ENCODE results near the gene GRM1.

The GRM1 gene

GRCh38 chr6:146284311-146284710, 255.4 kb downstream of the GRM1 start:
- H3K4ac ChIP-seq (ENCODE audit: low read depth, low read length) = no peak overlapping the region
- H3K23ac ChIP-seq (ENCODE audit: low read length) = no peak overlapping the region
- H3K79me1 ChIP-seq (ENCODE audit: low read length) = no peaks in the 10 kb centered on the region
- no peaks in the 10 kb centered on the region for H3K9me3 ChIP-seq (ENCODE audit: insufficient read depth, low read depth, low read length)
- no peak overlapping the region for H3K4me3 ChIP-seq (ENCODE audit: low read depth, low read length)
- WGBS (ENCODE audit: extremely low coverage, insufficient coverage, insufficient read length) = no CpG with 5 or more reads among the region's 2 CpGs
- H3K27ac ChIP-seq (ENCODE audit: low read depth, low read length) = no peak overlapping the region
- no peak overlapping the region for H4K91ac ChIP-seq (ENCODE audit: low read depth, low read length)
- H2BK12ac ChIP-seq (ENCODE audit: low read length) = no peak overlapping the region
- H2AK5ac ChIP-seq (ENCODE audit: low read length) = no peak overlapping the region
- no peak overlapping the region for H3K4me2 ChIP-seq (ENCODE audit: low read length)
- no peak for DNase-seq
- no peak overlapping the region for H2AFZ ChIP-seq (ENCODE audit: insufficient read depth, low read length, poor library complexity)
- H3K18ac ChIP-seq (ENCODE audit: low read length) = no peak overlapping the region
- no peak overlapping the region for H2BK5ac ChIP-seq (ENCODE audit: low read depth, low read length, poor library complexity)
- H3K79me2 ChIP-seq (ENCODE audit: control insufficient read depth, insufficient read depth, low read length, poor library complexity) = no peaks in the 10 kb centered on the region
- H4K8ac ChIP-seq (ENCODE audit: low read depth, low read length) = no peak overlapping the region
- no peaks in the 10 kb centered on the region for H3K4me1 ChIP-seq (ENCODE audit: control insufficient read depth in 1 of 2, insufficient read depth in 2 of 2, low read length in 2 of 2)
- no peak overlapping the region for H4K12ac ChIP-seq (ENCODE audit: low read depth, low read length)
- no peaks in the 10 kb centered on the region for H3K36me3 ChIP-seq (ENCODE audit: control insufficient read depth in 1 of 2, insufficient read depth in 2 of 2, low read length in 2 of 2)
- H3K14ac ChIP-seq (ENCODE audit: low read length) = no peak overlapping the region
- no peak overlapping the region for H2BK120ac ChIP-seq (ENCODE audit: insufficient read depth, low read length, poor library complexity)
- no peaks in the 10 kb centered on the region for H3K27me3 ChIP-seq (ENCODE audit: insufficient read depth, low read length)
- no peak overlapping the region for H3K9ac ChIP-seq (ENCODE audit: low read length)

- no peak overlapping the region for H2BK5ac ChIP-seq (ENCODE audit: low read depth, low read length, poor library complexity)
- no peak overlapping the region for H2AK5ac ChIP-seq (ENCODE audit: low read length)
- H3K4ac ChIP-seq (ENCODE audit: low read depth, low read length) = no peak overlapping the region
- H3K27me3 ChIP-seq (ENCODE audit: insufficient read depth, low read length) = no peaks in the 10 kb centered on the region
- DNase-seq = no peak
- H3K4me1 ChIP-seq (ENCODE audit: control insufficient read depth in 1 of 2, insufficient read depth in 2 of 2, low read length in 2 of 2) = no peaks in the 10 kb centered on the region
- H2BK12ac ChIP-seq (ENCODE audit: low read length) = no peak overlapping the region
- no peak overlapping the region for H4K12ac ChIP-seq (ENCODE audit: low read depth, low read length)
- no CpG with 5 or more reads among the region's 3 CpGs for WGBS (ENCODE audit: extremely low coverage, insufficient coverage, insufficient read length)
- no peak overlapping the region for H3K23ac ChIP-seq (ENCODE audit: low read length)
- no peak overlapping the region for H3K4me3 ChIP-seq (ENCODE audit: low read depth, low read length)
- no peak overlapping the region for H3K14ac ChIP-seq (ENCODE audit: low read length)
- H2BK120ac ChIP-seq (ENCODE audit: insufficient read depth, low read length, poor library complexity) = no peak overlapping the region
- no peaks in the 10 kb centered on the region for H3K9me3 ChIP-seq (ENCODE audit: insufficient read depth, low read depth, low read length)
- no peak overlapping the region for H3K9ac ChIP-seq (ENCODE audit: low read length)
- H3K27ac ChIP-seq (ENCODE audit: low read depth, low read length) = no peak overlapping the region
- H3K36me3 ChIP-seq (ENCODE audit: control insufficient read depth in 1 of 2, insufficient read depth in 2 of 2, low read length in 2 of 2) = no peaks in the 10 kb centered on the region
- H4K8ac ChIP-seq (ENCODE audit: low read depth, low read length) = no peak overlapping the region
- H3K18ac ChIP-seq (ENCODE audit: low read length) = no peak overlapping the region
- no peak overlapping the region for H4K91ac ChIP-seq (ENCODE audit: low read depth, low read length)
- H3K79me2 ChIP-seq (ENCODE audit: control insufficient read depth, insufficient read depth, low read length, poor library complexity) = no peaks in the 10 kb centered on the region
- H3K79me1 ChIP-seq (ENCODE audit: low read length) = no peaks in the 10 kb centered on the region
- no peak overlapping the region for H3K4me2 ChIP-seq (ENCODE audit: low read length)
- no peak overlapping the region for H2AFZ ChIP-seq (ENCODE audit: insufficient read depth, low read length, poor library complexity)
These were observed 258.1 kb downstream of the GRM1 start for GRCh38 chr6:146286961-146287360.

- no peak overlapping the region for H3K4me3 ChIP-seq (ENCODE audit: low read depth, low read length)
- H3K79me2 ChIP-seq (ENCODE audit: control insufficient read depth, insufficient read depth, low read length, poor library complexity) = no peaks in the 10 kb centered on the region
- H2AFZ ChIP-seq (ENCODE audit: insufficient read depth, low read length, poor library complexity) = no peak overlapping the region
- no peak overlapping the region for H2BK5ac ChIP-seq (ENCODE audit: low read depth, low read length, poor library complexity)
- no peak overlapping the region for H2AK5ac ChIP-seq (ENCODE audit: low read length)
- no peak overlapping the region for H2BK12ac ChIP-seq (ENCODE audit: low read length)
- H4K8ac ChIP-seq (ENCODE audit: low read depth, low read length) = no peak overlapping the region
- no peak for DNase-seq
- H3K4me2 ChIP-seq (ENCODE audit: low read length) = no peak overlapping the region
- H3K27me3 ChIP-seq (ENCODE audit: insufficient read depth, low read length) = no peaks in the 10 kb centered on the region
- no peak overlapping the region for H3K23ac ChIP-seq (ENCODE audit: low read length)
- H3K4ac ChIP-seq (ENCODE audit: low read depth, low read length) = no peak overlapping the region
- H3K18ac ChIP-seq (ENCODE audit: low read length) = no peak overlapping the region
- H3K9ac ChIP-seq (ENCODE audit: low read length) = no peak overlapping the region
- no peaks in the 10 kb centered on the region for H3K9me3 ChIP-seq (ENCODE audit: insufficient read depth, low read depth, low read length)
- H3K4me1 ChIP-seq (ENCODE audit: control insufficient read depth in 1 of 2, insufficient read depth in 2 of 2, low read length in 2 of 2) = no peaks in the 10 kb centered on the region
- no peaks in the 10 kb centered on the region for H3K79me1 ChIP-seq (ENCODE audit: low read length)
- no peak overlapping the region for H4K91ac ChIP-seq (ENCODE audit: low read depth, low read length)
- no peak overlapping the region for H3K27ac ChIP-seq (ENCODE audit: low read depth, low read length)
- WGBS (ENCODE audit: extremely low coverage, insufficient coverage, insufficient read length) = no CpG with 5 or more reads among the region's 1 CpG
- H4K12ac ChIP-seq (ENCODE audit: low read depth, low read length) = no peak overlapping the region
- no peaks in the 10 kb centered on the region for H3K36me3 ChIP-seq (ENCODE audit: control insufficient read depth in 1 of 2, insufficient read depth in 2 of 2, low read length in 2 of 2)
- H3K14ac ChIP-seq (ENCODE audit: low read length) = no peak overlapping the region
- H2BK120ac ChIP-seq (ENCODE audit: insufficient read depth, low read length, poor library complexity) = no peak overlapping the region
These were observed 259.0 kb downstream of the GRM1 start for GRCh38 chr6:146287691-146288369.

- H4K12ac ChIP-seq (ENCODE audit: low read depth, low read length) = no peak overlapping the region
- no peak overlapping the region for H3K23ac ChIP-seq (ENCODE audit: low read length)
- no peaks in the 10 kb centered on the region for H3K36me3 ChIP-seq (ENCODE audit: control insufficient read depth in 1 of 2, insufficient read depth in 2 of 2, low read length in 2 of 2)
- no peak overlapping the region for H3K4me3 ChIP-seq (ENCODE audit: low read depth, low read length)
- no peak overlapping the region for H3K14ac ChIP-seq (ENCODE audit: low read length)
- no peaks in the 10 kb centered on the region for H3K9me3 ChIP-seq (ENCODE audit: insufficient read depth, low read depth, low read length)
- H3K4me2 ChIP-seq (ENCODE audit: low read length) = no peak overlapping the region
- peak in 1 of 2 donors; percentile 35 for DNase-seq
- H3K4me1 ChIP-seq (ENCODE audit: control insufficient read depth in 1 of 2, insufficient read depth in 2 of 2, low read length in 2 of 2) = no peaks in the 10 kb centered on the region
- no peak overlapping the region for H3K4ac ChIP-seq (ENCODE audit: low read depth, low read length)
- H3K27me3 ChIP-seq (ENCODE audit: insufficient read depth, low read length) = no peaks in the 10 kb centered on the region
- H3K18ac ChIP-seq (ENCODE audit: low read length) = no peak overlapping the region
- H4K8ac ChIP-seq (ENCODE audit: low read depth, low read length) = no peak overlapping the region
- no peaks in the 10 kb centered on the region for H3K79me2 ChIP-seq (ENCODE audit: control insufficient read depth, insufficient read depth, low read length, poor library complexity)
- no CpG with 5 or more reads among the region's 5 CpGs for WGBS (ENCODE audit: extremely low coverage, insufficient coverage, insufficient read length)
- H3K79me1 ChIP-seq (ENCODE audit: low read length) = no peaks in the 10 kb centered on the region
- no peak overlapping the region for H2BK12ac ChIP-seq (ENCODE audit: low read length)
- H3K27ac ChIP-seq (ENCODE audit: low read depth, low read length) = no peak overlapping the region
- H2AFZ ChIP-seq (ENCODE audit: insufficient read depth, low read length, poor library complexity) = no peak overlapping the region
- no peak overlapping the region for H3K9ac ChIP-seq (ENCODE audit: low read length)
- no peak overlapping the region for H2AK5ac ChIP-seq (ENCODE audit: low read length)
- no peak overlapping the region for H2BK120ac ChIP-seq (ENCODE audit: insufficient read depth, low read length, poor library complexity)
- no peak overlapping the region for H4K91ac ChIP-seq (ENCODE audit: low read depth, low read length)
- no peak overlapping the region for H2BK5ac ChIP-seq (ENCODE audit: low read depth, low read length, poor library complexity)
These were observed 261.1 kb downstream of the GRM1 start for GRCh38 chr6:146289816-146290588.
